ENCODE results near the gene OTULINL.

The OTULINL gene

GRCh38 chr5:14627270-14627669, 45.7 kb downstream of the OTULINL start:
- no peak for DNase-seq (ENCODE audit: low read depth, low spot score)
- TF ChIP-seq, protein P1, sequence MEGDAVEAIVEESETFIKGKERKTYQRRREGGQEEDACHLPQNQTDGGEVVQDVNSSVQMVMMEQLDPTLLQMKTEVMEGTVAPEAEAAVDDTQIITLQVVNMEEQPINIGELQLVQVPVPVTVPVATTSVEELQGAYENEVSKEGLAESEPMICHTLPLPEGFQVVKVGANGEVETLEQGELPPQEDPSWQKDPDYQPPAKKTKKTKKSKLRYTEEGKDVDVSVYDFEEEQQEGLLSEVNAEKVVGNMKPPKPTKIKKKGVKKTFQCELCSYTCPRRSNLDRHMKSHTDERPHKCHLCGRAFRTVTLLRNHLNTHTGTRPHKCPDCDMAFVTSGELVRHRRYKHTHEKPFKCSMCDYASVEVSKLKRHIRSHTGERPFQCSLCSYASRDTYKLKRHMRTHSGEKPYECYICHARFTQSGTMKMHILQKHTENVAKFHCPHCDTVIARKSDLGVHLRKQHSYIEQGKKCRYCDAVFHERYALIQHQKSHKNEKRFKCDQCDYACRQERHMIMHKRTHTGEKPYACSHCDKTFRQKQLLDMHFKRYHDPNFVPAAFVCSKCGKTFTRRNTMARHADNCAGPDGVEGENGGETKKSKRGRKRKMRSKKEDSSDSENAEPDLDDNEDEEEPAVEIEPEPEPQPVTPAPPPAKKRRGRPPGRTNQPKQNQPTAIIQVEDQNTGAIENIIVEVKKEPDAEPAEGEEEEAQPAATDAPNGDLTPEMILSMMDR (IDR thresholded peaks at IDR 0.05; ENCODE audit: low read depth, low read length): no peak
- in situ Hi-C loops (cut with HindIII; ENCODE audit: low sequenced_read_pairs): no loop called here
- no peak overlapping the region for H3K4me3 ChIP-seq (ENCODE audit: low read depth, low read length)

- TF ChIP-seq, protein P1 (IDR thresholded peaks at IDR 0.05; ENCODE audit: low read depth, low read length): no peak
- no peak overlapping the region for H3K4me3 ChIP-seq (ENCODE audit: low read depth, low read length)
- in situ Hi-C loops (cut with HindIII; ENCODE audit: low sequenced_read_pairs): no loop called here
- peak; percentile 61 for DNase-seq (ENCODE audit: low read depth, low spot score)
Measured at GRCh38 chr5:14628346-14628745, 46.8 kb downstream of the OTULINL start.

DNA sequence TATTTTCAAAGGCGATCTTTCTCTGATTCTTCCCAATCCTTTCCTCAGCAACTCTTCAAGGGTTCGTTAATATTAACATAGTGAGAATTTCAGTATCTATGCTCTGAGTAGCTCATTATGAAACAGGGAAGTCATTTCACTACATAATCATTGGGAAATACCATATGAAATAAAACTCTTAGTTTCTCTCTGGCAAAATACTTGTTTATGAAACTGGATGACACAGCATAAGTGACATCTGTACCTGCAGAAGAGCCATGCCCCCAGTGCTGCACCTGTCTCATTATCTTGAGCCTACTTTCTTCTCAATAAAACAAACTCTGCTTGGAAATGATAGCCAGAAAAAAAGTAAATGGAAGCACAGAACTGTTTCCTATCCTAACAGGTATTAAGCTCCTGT, 49.1 kb downstream of the OTULINL start:
- DNase-seq (ENCODE audit: low read depth, low spot score): no peak
- TF ChIP-seq, protein P1 (IDR thresholded peaks at IDR 0.05; ENCODE audit: low read depth, low read length): no peak
- in situ Hi-C loops (cut with HindIII; ENCODE audit: low sequenced_read_pairs): no loop called here
- H3K4me3 ChIP-seq (ENCODE audit: low read depth, low read length): no peak overlapping the region

- no peak for DNase-seq (ENCODE audit: low read depth, low spot score)
- no peak overlapping the region for H3K4me3 ChIP-seq (ENCODE audit: low read depth, low read length)
- TF ChIP-seq, protein P1 (IDR thresholded peaks at IDR 0.05; ENCODE audit: low read depth, low read length): no peak
- in situ Hi-C loops (cut with HindIII; ENCODE audit: low sequenced_read_pairs): no loop called here
Measured at GRCh38 chr5:14635656-14636055, 54.1 kb downstream of the OTULINL start.

GRCh38 chr5:14640765-14641164, 59.2 kb downstream of the OTULINL start:
- no peak for DNase-seq (ENCODE audit: low read depth, low spot score)
- TF ChIP-seq, protein P1 (IDR thresholded peaks at IDR 0.05; ENCODE audit: low read depth, low read length): no peak
- no peak overlapping the region for H3K4me3 ChIP-seq (ENCODE audit: low read depth, low read length)
- in situ Hi-C loops (cut with HindIII; ENCODE audit: low sequenced_read_pairs): no loop called here

DNA sequence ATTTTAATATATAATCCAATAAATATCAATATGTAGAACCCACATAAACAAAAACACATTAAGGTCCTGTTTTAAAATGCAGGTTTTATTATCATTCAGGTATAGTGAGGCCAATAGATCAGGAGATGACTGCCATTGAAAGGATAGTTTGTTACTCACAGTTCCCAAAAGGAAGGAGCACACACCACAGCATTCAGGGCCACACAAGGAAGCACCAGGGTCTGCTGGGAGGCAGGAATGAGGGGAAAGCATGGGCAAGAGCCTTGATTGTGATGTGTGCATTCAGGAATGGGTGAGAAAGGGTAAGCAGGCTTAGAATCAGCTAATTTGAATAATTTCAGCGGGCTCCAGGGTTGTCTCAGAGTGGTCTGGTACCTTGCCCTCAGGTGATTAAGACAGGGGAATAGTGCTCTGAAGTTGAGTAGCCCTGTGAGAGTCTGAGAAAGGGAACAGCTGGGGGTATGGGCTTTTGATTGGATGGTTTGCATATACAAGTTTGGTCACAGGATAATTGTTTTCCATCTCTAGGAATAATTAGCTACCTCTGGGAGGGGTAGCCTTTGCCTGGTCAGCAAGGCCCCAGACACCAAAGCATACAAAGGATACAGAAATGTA, 63.1 kb downstream of the OTULINL start:
- no peak for DNase-seq (ENCODE audit: low read depth, low spot score)
- TF ChIP-seq, protein P1 (IDR thresholded peaks at IDR 0.05; ENCODE audit: low read depth, low read length): no peak
- in situ Hi-C loops (cut with HindIII; ENCODE audit: low sequenced_read_pairs): no loop called here
- H3K4me3 ChIP-seq (ENCODE audit: low read depth, low read length): no peak overlapping the region
